C4-2B (cell line): ENCODE data around the gene PDXDC1.

Experiments
- ZFX ChIP-seq: fragments of 450-650 bp; IDR thresholded peaks from 2 replicates; pipeline ENCODE4 v1.6.1; 2017
- TF ChIP-seq, protein P1 (sequence below): fragments of 450-650 bp; conservative IDR thresholded peaks from 2 replicates; pipeline ENCODE4 v1.5.1; 2017; ENCODE audit warnings: mild to moderate bottlenecking

DNA sequence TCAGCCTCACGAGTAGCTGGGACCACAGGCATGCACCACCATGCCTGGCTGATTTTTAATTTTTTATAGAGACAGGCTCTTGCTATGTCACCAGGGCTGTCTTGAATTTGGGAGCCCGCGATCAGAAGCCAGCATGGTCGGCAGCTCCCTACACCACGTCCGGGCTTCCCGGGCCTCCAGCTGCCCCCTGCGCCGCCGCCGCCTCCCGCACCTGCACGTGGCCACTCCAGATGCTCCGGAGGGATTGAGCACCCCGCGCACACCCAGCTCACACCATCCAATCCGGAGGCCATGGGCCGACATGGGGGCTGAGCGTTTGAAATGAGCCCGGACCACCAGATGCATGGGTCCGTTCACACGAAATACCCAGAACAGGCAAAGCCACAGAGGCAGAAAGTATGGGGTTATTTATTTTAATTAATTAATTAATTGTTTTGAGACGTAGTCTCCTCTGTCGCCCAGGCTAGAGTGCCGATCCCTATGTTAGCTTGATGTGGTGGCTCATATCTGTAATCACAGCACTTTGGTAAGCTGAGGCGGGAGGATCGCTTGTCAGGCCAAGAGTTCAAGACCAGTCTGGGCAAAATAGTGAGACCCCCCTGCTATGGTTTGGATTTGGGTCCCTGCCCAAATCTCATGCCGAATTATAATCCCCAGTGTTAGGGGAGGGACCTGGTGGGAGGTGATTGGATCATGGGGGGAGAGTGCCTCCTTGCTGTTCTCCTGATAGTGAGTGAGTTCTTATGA lies 17.1 kb upstream of the PDXDC1 start:
- TF ChIP-seq, protein P1, sequence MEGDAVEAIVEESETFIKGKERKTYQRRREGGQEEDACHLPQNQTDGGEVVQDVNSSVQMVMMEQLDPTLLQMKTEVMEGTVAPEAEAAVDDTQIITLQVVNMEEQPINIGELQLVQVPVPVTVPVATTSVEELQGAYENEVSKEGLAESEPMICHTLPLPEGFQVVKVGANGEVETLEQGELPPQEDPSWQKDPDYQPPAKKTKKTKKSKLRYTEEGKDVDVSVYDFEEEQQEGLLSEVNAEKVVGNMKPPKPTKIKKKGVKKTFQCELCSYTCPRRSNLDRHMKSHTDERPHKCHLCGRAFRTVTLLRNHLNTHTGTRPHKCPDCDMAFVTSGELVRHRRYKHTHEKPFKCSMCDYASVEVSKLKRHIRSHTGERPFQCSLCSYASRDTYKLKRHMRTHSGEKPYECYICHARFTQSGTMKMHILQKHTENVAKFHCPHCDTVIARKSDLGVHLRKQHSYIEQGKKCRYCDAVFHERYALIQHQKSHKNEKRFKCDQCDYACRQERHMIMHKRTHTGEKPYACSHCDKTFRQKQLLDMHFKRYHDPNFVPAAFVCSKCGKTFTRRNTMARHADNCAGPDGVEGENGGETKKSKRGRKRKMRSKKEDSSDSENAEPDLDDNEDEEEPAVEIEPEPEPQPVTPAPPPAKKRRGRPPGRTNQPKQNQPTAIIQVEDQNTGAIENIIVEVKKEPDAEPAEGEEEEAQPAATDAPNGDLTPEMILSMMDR, result no peak
- TF ChIP-seq ZFX, result no peak
